ENCODE data around the gene U2SURP. TPM values are rescaled to one million over a fixed set of nuclear protein-coding genes. Genes with fewer than 3 reads are reported as not detected.

U2SURP gene
- total RNA-seq, 1 experiment from 2014 or later = 132 TPM

DNA sequence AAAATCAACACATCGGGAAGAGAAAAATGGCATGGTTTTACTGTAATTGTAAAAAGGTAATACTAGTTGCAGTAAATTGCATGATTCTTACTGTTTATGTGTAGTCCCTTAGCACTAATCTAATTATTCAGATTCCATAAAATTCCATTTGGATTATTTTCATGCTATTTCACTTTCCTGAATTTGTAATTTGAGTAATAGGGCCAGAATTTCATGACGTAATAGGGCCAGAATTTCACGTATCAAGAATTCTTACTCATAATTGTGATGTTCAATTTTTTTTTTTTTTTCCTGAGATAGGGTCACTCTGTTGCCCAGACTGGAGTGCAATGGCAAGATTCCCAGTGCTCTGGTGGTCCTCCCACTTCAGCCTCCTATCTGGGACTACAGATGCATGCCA lies 2.9 kb upstream of the U2SURP start (continued):
- TF ChIP-seq, protein P1, sequence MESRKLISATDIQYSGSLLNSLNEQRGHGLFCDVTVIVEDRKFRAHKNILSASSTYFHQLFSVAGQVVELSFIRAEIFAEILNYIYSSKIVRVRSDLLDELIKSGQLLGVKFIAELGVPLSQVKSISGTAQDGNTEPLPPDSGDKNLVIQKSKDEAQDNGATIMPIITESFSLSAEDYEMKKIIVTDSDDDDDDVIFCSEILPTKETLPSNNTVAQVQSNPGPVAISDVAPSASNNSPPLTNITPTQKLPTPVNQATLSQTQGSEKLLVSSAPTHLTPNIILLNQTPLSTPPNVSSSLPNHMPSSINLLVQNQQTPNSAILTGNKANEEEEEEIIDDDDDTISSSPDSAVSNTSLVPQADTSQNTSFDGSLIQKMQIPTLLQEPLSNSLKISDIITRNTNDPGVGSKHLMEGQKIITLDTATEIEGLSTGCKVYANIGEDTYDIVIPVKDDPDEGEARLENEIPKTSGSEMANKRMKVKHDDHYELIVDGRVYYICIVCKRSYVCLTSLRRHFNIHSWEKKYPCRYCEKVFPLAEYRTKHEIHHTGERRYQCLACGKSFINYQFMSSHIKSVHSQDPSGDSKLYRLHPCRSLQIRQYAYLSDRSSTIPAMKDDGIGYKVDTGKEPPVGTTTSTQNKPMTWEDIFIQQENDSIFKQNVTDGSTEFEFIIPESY (IDR thresholded peaks at IDR 0.05; ENCODE audit: extremely low read depth, insufficient replicate concordance, low read length) = no peak
- TF ChIP-seq SIN3A (IDR thresholded peaks at IDR 0.05; ENCODE audit: low read depth) (no peak), TCF7L2 (IDR thresholded peaks at IDR 0.05; ENCODE audit: borderline replicate concordance, extremely low read depth, insufficient read depth, insufficient read length) (no peak), ZFX (IDR thresholded peaks at IDR 0.05) (no peak), CEBPB (IDR thresholded peaks at IDR 0.05; ENCODE audit: low read depth) (no peak), EZH2 (IDR thresholded peaks at IDR 0.05) (no peak), EZH2phosphoT487 (IDR thresholded peaks at IDR 0.05; ENCODE audit: borderline replicate concordance) (no peak)

DNA sequence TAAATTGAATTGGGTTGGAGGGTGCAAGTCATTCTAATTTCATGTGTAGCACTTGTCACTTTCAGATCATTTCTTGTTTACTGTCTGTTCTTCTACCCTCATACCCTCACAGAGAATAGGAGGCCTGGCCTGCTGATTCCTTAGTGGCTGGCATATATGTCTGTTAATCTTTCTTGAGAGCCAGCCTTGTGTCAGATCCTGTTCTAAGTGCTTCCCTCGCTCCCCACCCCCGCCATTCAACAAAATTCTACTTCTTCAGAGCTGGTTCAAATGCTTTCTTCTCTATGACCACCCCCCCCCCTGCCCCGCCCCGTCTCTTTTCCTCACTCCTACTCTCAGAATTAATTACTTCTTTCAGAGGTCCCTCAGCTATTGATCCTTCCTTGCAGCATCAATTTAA lies 1.5 kb upstream of the U2SURP start:
- ChIA-PET CTCF (no interaction called here), RAD21 (ENCODE audit: low non-redundant PET in 1 of 2, low total read pairs in 2 of 2, uncharacterized antibody in 2 of 2, unreplicated experiment in 2 of 2) (no interaction called here), POLR2A (no interaction called here)
- ATAC-seq = no peak
- peak overlapping the region; percentile 76; the same call in 1 of the 2 replicates for H3K27ac ChIP-seq (ENCODE audit: low read depth, low read length)
- no peaks in the 10 kb centered on the region for H3K9me2 ChIP-seq (ENCODE audit: insufficient read depth)
- H3K9ac ChIP-seq (ENCODE audit: low read length) = peak overlapping the region; percentile 98
- DNase-seq (ENCODE audit: low read depth, low spot score) = no peak
- H3K4me2 ChIP-seq (ENCODE audit: low read length) = peak overlapping the region; percentile 96
- H3K79me2 ChIP-seq (ENCODE audit: insufficient read depth, low read length) = peaks cover 42% of the 10 kb centered on the region
- intact Hi-C loops (cut with micrococcal nuclease) = loop anchor here (10.0 kb wide), 1 partner anchor 555 kb away; the partner anchor contains the start of gene XRN1
- H4K20me1 ChIP-seq (ENCODE audit: insufficient read depth) = peaks cover 10% of the 10 kb centered on the region; the same call in 1 of the 2 replicates
- H3K27me3 ChIP-seq (ENCODE audit: insufficient read depth, low read length) = no peaks in the 10 kb centered on the region
- TF ChIP-seq EGR1 (IDR thresholded peaks at IDR 0.05; ENCODE audit: low read depth) = no peak
- TF ChIP-seq EZH2 (IDR thresholded peaks at IDR 0.05) = no peak
- TF ChIP-seq ZFX (IDR thresholded peaks at IDR 0.05) = no peak
- no peak for TF ChIP-seq ZNF274 (IDR thresholded peaks at IDR 0.05; ENCODE audit: low read depth, low read length)
- no peak for TF ChIP-seq SRF (IDR thresholded peaks at IDR 0.05; ENCODE audit: low read depth)
- no peak for TF ChIP-seq EZH2phosphoT487 (IDR thresholded peaks at IDR 0.05; ENCODE audit: borderline replicate concordance)
- no peak for TF ChIP-seq CEBPB (IDR thresholded peaks at IDR 0.05; ENCODE audit: low read depth)
- TF ChIP-seq, protein P2, sequence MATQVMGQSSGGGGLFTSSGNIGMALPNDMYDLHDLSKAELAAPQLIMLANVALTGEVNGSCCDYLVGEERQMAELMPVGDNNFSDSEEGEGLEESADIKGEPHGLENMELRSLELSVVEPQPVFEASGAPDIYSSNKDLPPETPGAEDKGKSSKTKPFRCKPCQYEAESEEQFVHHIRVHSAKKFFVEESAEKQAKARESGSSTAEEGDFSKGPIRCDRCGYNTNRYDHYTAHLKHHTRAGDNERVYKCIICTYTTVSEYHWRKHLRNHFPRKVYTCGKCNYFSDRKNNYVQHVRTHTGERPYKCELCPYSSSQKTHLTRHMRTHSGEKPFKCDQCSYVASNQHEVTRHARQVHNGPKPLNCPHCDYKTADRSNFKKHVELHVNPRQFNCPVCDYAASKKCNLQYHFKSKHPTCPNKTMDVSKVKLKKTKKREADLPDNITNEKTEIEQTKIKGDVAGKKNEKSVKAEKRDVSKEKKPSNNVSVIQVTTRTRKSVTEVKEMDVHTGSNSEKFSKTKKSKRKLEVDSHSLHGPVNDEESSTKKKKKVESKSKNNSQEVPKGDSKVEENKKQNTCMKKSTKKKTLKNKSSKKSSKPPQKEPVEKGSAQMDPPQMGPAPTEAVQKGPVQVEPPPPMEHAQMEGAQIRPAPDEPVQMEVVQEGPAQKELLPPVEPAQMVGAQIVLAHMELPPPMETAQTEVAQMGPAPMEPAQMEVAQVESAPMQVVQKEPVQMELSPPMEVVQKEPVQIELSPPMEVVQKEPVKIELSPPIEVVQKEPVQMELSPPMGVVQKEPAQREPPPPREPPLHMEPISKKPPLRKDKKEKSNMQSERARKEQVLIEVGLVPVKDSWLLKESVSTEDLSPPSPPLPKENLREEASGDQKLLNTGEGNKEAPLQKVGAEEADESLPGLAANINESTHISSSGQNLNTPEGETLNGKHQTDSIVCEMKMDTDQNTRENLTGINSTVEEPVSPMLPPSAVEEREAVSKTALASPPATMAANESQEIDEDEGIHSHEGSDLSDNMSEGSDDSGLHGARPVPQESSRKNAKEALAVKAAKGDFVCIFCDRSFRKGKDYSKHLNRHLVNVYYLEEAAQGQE (IDR thresholded peaks at IDR 0.05; ENCODE audit: low read depth) = no peak
- no peak for TF ChIP-seq YY1 (IDR thresholded peaks at IDR 0.05; ENCODE audit: extremely low read depth, insufficient replicate concordance, low read depth, low read length)
- H2AFZ ChIP-seq (ENCODE audit: low read depth, low read length, poor library complexity, severe bottlenecking) = no peak overlapping the region
- no peaks in the 10 kb centered on the region for H3K36me3 ChIP-seq (ENCODE audit: control insufficient read depth in 1 of 2, insufficient read depth in 2 of 2, low read length in 2 of 2)
- H3K9me3 ChIP-seq (ENCODE audit: control insufficient read depth in 1 of 2, insufficient read depth in 1 of 2, low read depth in 1 of 2, low read length in 2 of 2) = no peaks in the 10 kb centered on the region
- H3K4me3 ChIP-seq (replicated peaks in 1 of 2; ENCODE audit: low read depth in 1 of 2, low read length in 2 of 2) = peak overlapping the region; percentile 98 to 99
- no TSS peak for BruUV-seq (replicated peaks)
- peaks cover 8 to 36% of the 10 kb centered on the region in 2 experiments; a peak in 3 of 4 replicates for H3K4me1 ChIP-seq (ENCODE audit: control insufficient read depth in 1 of 2, insufficient read depth in 2 of 2, low read length in 2 of 2)

Measured in HCT116 (cell line).